ENCODE data around the gene KXD1. TPM values are rescaled to one million over a fixed set of nuclear protein-coding genes. Genes with fewer than 3 reads are reported as not detected.

Gene KXD1
- total and polyA plus RNA-seq, 7 experiments from 2014 or later = 70.3 to 108 (median 78.5) TPM

DNA sequence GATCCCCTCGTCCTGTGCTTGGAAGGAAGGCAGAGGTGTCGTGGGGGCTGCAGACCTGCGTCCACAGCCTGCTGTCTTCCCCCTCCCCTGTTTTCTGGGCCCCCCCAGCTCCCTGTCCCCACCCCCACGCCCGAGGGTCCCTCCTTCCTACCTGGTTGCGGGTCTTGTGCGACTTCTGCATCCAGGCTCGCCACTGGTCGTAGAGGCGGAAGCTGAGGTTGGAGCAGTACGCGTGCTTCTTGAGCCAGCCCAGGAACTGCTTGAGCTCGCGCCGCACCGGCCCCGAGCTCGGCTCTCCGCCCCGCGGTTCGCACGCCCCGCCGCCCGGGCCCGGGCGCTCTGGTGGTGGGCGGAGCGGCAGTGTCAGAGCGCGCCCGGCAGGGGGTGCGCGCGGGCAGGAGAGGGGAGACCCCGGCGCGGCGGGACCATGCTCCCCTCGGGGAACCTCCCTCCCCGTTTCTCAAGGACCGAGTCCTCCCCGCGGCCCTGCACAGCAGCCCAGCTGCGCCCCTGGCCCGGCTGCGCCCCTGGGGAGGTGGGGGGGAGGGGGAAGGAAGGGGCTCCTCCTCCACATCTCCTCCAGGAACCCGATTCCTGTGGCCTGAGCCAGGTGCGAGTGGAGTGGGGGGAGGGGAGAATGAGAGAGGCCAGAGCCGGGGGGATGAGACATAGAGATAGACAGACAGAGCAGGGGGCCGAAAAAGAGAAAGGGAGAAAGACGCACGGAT, 36.6 kb downstream of the KXD1 start:
- Histone ChIP-seq H3K4me3 (ENCODE audit: low read length) (peak overlapping the region; percentile 71), H3K27ac (ENCODE audit: low read depth, low read length) (peak overlapping the region; percentile 29), H3K36me3 (ENCODE audit: control insufficient read depth in 2 of 3, insufficient read depth in 3 of 3, low read length in 3 of 3) (peaks cover 0 to 7% (median 0%) of the 10 kb centered on the region in 3 experiments), H3K4me1 (ENCODE audit: control insufficient read depth in 2 of 2, insufficient read depth in 2 of 2, low read length in 2 of 2) (peaks cover 17 to 29% of the 10 kb centered on the region in 2 donors), H3K27me3 (ENCODE audit: control insufficient read depth in 2 of 2, insufficient read depth in 2 of 2, low read length in 2 of 2) (no peaks in the 10 kb centered on the region), H3K9me3 (ENCODE audit: control insufficient read depth in 2 of 3, low read length in 3 of 3) (no peaks in the 10 kb centered on the region)
- peaks cover 0 to 2% (median 0%) of the 10 kb centered on the region in 11 donors for H3K9me3 Mint-ChIP-seq
- peak overlapping the region; percentile 49 to 90 (median 80) for H3K4me3 Mint-ChIP-seq
- ATAC-seq = peak; percentile 87
- peak overlapping the region in 4 of 9 donors; percentile 57 to 72 (median 62) for H3K27ac Mint-ChIP-seq
- H3K36me3 Mint-ChIP-seq = peaks cover 0 to 12% (median 0%) of the 10 kb centered on the region in 5 donors
- ChIA-PET POLR2A (interaction anchor here (0.9 to 2.8 kb wide), 9 partner anchors 12 to 253 kb away, joined by 3 to 10 read pairs (median 3); partner anchors contain the start of genes FKBP8, KXD1, UBA52 and UPF1), CTCF (interaction anchor here (0.7 to 2.7 kb wide), 10 partner anchors 74 to 253 kb away, joined by 3 to 20 read pairs (median 3); partner anchors contain the start of gene UPF1)
- peaks cover 6 to 48% (median 29%) of the 10 kb centered on the region in 7 donors for H3K4me1 Mint-ChIP-seq
- H3K27me3 Mint-ChIP-seq = peaks cover 0 to 23% (median under 1%) of the 10 kb centered on the region in 5 donors
- intact Hi-C loops (cut with micrococcal nuclease) = loop anchor here in 1 of 2 donors (1.0 to 2.0 kb wide), 5 partner anchors 37 to 272 kb away; partner anchors contain the start of gene KXD1
- DNase-seq = peak; percentile 66 to 85 (median 72)

- peaks cover 0 to 8% (median 0%) of the 10 kb centered on the region in 5 donors for H3K36me3 Mint-ChIP-seq
- no peak for ATAC-seq
- CTCF ChIA-PET = interaction anchor here (0.7 to 2.7 kb wide), 6 partner anchors 75 to 253 kb away, joined by 3 to 20 read pairs (median 3); no protein-coding TSS in a partner anchor
Observed at GRCh38 chr19:18594824-18595373, 37.2 kb downstream of the KXD1 start.

DNA sequence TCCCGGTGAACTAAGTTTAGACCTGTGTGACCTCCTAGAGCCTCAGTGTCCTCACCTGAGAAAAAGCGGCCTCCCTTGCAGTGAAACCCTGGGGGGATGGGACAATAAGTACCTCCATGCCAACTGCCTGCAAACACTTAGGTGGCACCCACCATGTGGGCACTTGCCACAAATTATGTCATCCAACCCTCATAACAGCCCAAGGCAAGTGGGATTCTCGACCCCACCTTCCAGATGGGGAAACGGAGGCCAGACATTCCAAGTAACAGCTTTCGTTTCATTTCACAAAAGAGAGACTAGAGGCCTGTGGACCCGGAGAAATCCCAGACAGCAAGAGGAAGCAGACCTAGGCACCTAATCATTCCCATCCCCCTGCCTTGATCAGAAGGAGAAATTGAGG, 37.8 kb downstream of the KXD1 start:
- Mint-ChIP-seq H3K9me3 (no peaks in the 10 kb centered on the region), H3K27ac (peak overlapping the region in 1 of 9 donors; percentile 55), H3K4me3 (peak overlapping the region; percentile 38 to 86 (median 52)), H3K4me1 (peaks cover 6 to 38% (median 20%) of the 10 kb centered on the region in 7 donors), H3K36me3 (peaks cover 0 to 5% (median 0%) of the 10 kb centered on the region in 5 donors), H3K27me3 (peaks cover 0 to 23% (median 2%) of the 10 kb centered on the region in 5 donors)
- H3K36me3 ChIP-seq (ENCODE audit: control insufficient read depth in 2 of 3, insufficient read depth in 3 of 3, low read length in 3 of 3) = peaks cover 0 to 5% (median 0%) of the 10 kb centered on the region in 3 experiments
- peaks cover 7 to 18% of the 10 kb centered on the region in 2 donors for H3K4me1 ChIP-seq (ENCODE audit: control insufficient read depth in 2 of 2, insufficient read depth in 2 of 2, low read length in 2 of 2)
- CTCF ChIA-PET = interaction anchor here (1.2 kb wide), 1 partner anchor 252 kb away, joined by 5 read pairs; no protein-coding TSS in a partner anchor
- no peak for ATAC-seq
- H3K27me3 ChIP-seq (ENCODE audit: control insufficient read depth in 2 of 2, insufficient read depth in 2 of 2, low read length in 2 of 2) = no peaks in the 10 kb centered on the region
- no peak for DNase-seq
- no peak overlapping the region for H3K4me3 ChIP-seq (ENCODE audit: low read length)
- intact Hi-C loops (cut with micrococcal nuclease) = loop anchor here (2.0 to 5.0 kb wide), 2 partner anchors 105 to 252 kb away; no protein-coding TSS in a partner anchor
- H3K27ac ChIP-seq (ENCODE audit: low read depth, low read length) = no peak overlapping the region
- POLR2A ChIA-PET = no interaction called here
- no peaks in the 10 kb centered on the region for H3K9me3 ChIP-seq (ENCODE audit: control insufficient read depth in 2 of 3, low read length in 3 of 3)

More at GRCh38 chr19:18594824-18595373, 37.2 kb downstream of the KXD1 start:
- POLR2A ChIA-PET = interaction anchor here (1.0 to 2.8 kb wide), 3 partner anchors 51 to 253 kb away, joined by 3 to 10 read pairs (median 3); partner anchors contain the start of gene FKBP8
- Mint-ChIP-seq H3K27ac (peak overlapping the region in 6 of 9 donors; percentile 35 to 72 (median 58)), H3K4me3 (peak overlapping the region; percentile 49 to 90 (median 80)), H3K4me1 (peaks cover 6 to 44% (median 25%) of the 10 kb centered on the region in 7 donors), H3K9me3 (no peaks in the 10 kb centered on the region), H3K27me3 (peaks cover 0 to 23% (median 2%) of the 10 kb centered on the region in 5 donors)
- no peaks in the 10 kb centered on the region for H3K9me3 ChIP-seq (ENCODE audit: control insufficient read depth in 2 of 3, low read length in 3 of 3)
- intact Hi-C loops (cut with micrococcal nuclease) = loop anchor here (1.0 to 5.0 kb wide), 6 partner anchors 38 to 271 kb away; partner anchors contain the start of gene KXD1 (in 1 of the 2)
- H3K27me3 ChIP-seq (ENCODE audit: control insufficient read depth in 2 of 2, insufficient read depth in 2 of 2, low read length in 2 of 2) = no peaks in the 10 kb centered on the region
- H3K36me3 ChIP-seq (ENCODE audit: control insufficient read depth in 2 of 3, insufficient read depth in 3 of 3, low read length in 3 of 3) = peaks cover 0 to 7% (median 0%) of the 10 kb centered on the region in 3 experiments
- peak overlapping the region; percentile 29 for H3K27ac ChIP-seq (ENCODE audit: low read depth, low read length)
- peaks cover 10 to 24% of the 10 kb centered on the region in 2 donors for H3K4me1 ChIP-seq (ENCODE audit: control insufficient read depth in 2 of 2, insufficient read depth in 2 of 2, low read length in 2 of 2)
- H3K4me3 ChIP-seq (ENCODE audit: low read length) = peak overlapping the region; percentile 71
- no peak for DNase-seq

DNA sequence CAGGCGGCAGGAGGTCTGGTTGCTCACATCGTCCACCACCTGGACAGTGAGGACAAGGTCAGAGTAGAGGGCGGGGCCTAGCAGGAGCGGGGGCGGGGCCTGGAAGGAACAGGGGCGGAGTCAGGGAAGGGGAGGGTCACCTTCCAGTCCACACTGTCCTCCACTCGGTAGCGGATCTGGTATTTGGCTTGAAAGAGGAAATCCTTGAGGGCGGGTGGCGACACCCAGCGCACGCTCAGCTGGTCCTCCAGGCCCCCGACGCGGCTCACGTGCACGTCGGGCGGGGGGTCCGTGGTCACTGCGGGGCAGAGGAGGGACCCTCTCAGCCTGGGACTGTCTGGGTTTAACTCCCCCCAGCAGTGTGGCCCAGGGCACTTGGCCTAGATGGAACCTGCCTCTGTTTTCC, 39.1 kb downstream of the KXD1 start:
- peak; percentile 49 for ATAC-seq
- peaks cover 7 to 14% of the 10 kb centered on the region in 2 donors for H3K4me1 ChIP-seq (ENCODE audit: control insufficient read depth in 2 of 2, insufficient read depth in 2 of 2, low read length in 2 of 2)
- H3K27ac ChIP-seq (ENCODE audit: low read depth, low read length) = no peak overlapping the region
- H3K27me3 ChIP-seq (ENCODE audit: control insufficient read depth in 2 of 2, insufficient read depth in 2 of 2, low read length in 2 of 2) = no peaks in the 10 kb centered on the region
- H3K4me3 ChIP-seq (ENCODE audit: low read length) = no peak overlapping the region
- ChIA-PET CTCF (interaction anchor here (0.6 kb wide), 1 partner anchor 275 kb away, joined by 3 read pairs; no protein-coding TSS in a partner anchor), POLR2A (interaction anchor here (0.6 kb wide), 1 partner anchor 89 kb away, joined by 4 read pairs; no protein-coding TSS in a partner anchor)
- Mint-ChIP-seq H3K27me3 (peaks cover 4 to 27% (median 7%) of the 10 kb centered on the region in 5 donors), H3K4me3 (peak overlapping the region in 1 of 10 donors; percentile 12), H3K27ac (peak overlapping the region in 2 of 9 donors; percentile 31 to 46), H3K9me3 (no peaks in the 10 kb centered on the region), H3K36me3 (no peaks in the 10 kb centered on the region), H3K4me1 (peaks cover 6 to 25% (median 14%) of the 10 kb centered on the region in 7 donors)
- no peaks in the 10 kb centered on the region for H3K9me3 ChIP-seq (ENCODE audit: control insufficient read depth in 2 of 3, low read length in 3 of 3)
- H3K36me3 ChIP-seq (ENCODE audit: control insufficient read depth in 2 of 3, insufficient read depth in 3 of 3, low read length in 3 of 3) = no peaks in the 10 kb centered on the region
- DNase-seq = no peak
- intact Hi-C loops (cut with micrococcal nuclease) = loop anchor here in 1 of 2 donors (5.0 kb wide), 1 partner anchor 251 kb away; no protein-coding TSS in a partner anchor

DNA sequence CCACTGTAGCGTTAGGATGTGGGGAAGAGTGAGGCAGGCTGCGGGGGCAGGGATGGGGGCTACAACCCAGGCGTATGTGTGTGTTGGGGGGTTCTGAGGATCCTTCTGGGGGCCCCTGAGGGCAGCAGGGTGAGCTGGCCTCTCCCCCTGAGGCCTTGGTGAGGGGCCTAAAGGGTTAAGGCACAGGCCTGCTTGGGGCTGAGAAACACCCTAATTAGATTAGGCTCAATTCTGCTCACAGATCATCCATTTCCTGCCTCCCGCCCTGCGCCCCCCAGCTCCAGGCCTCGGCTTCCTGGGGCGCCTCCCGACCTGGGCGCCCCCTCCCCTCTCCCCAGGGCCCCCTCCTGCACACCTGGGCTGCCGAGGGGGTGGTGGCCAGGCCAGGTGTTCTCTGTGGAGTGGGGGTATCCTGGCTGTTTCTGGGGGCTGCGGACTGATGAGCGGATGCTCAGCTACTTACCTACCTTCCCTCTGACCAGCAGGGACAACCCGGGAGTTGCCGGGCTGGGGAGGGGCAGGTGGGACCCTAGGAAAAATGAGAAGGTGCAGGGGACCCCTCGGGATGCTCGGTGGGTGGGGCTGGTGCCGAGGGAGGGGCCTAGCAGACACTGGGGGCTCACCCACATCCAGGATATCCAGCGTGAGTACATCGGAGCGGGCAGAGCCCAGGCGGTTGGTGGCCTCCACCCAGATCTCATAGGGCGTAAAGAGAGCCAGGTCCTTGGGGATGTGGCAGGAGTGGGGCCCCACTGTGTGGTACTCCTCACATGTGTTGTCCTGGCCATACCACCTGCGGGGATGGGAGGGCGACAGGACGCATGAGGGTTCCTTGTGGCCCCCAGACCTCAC, 40.4 kb downstream of the KXD1 start:
- POLR2A ChIA-PET = no interaction called here

More for the DNA sequence above, 40.4 kb downstream of the KXD1 start:
- H3K4me3 Mint-ChIP-seq = no peak overlapping the region
- H3K27ac Mint-ChIP-seq = no peak overlapping the region
- H3K9me3 ChIP-seq (ENCODE audit: control insufficient read depth in 2 of 3, low read length in 3 of 3) = no peaks in the 10 kb centered on the region
- ATAC-seq (no peak), DNase-seq (no peak)
- no peak overlapping the region for H3K4me3 ChIP-seq (ENCODE audit: low read length)
- no peaks in the 10 kb centered on the region for H3K9me3 Mint-ChIP-seq
- intact Hi-C loops (cut with micrococcal nuclease) = loop anchor here in 1 of 2 donors (5.0 kb wide), 1 partner anchor 249 kb away; no protein-coding TSS in a partner anchor
- H3K4me1 Mint-ChIP-seq = peaks cover 6 to 26% (median 16%) of the 10 kb centered on the region in 7 donors
- peaks cover 7 to 14% of the 10 kb centered on the region in 2 donors for H3K4me1 ChIP-seq (ENCODE audit: control insufficient read depth in 2 of 2, insufficient read depth in 2 of 2, low read length in 2 of 2)
- CTCF ChIA-PET = no interaction called here
- no peak overlapping the region for H3K27ac ChIP-seq (ENCODE audit: low read depth, low read length)
- peaks cover 0 to 2% of the 10 kb centered on the region in 2 donors for H3K27me3 ChIP-seq (ENCODE audit: control insufficient read depth in 2 of 2, insufficient read depth in 2 of 2, low read length in 2 of 2)
- no peaks in the 10 kb centered on the region for H3K36me3 ChIP-seq (ENCODE audit: control insufficient read depth in 2 of 3, insufficient read depth in 3 of 3, low read length in 3 of 3)
- H3K36me3 Mint-ChIP-seq = no peaks in the 10 kb centered on the region
- peaks cover 12 to 37% (median 18%) of the 10 kb centered on the region in 5 donors for H3K27me3 Mint-ChIP-seq
